H9 (cell line): ENCODE data around the gene NACC1. TPM values are rescaled to one million over a fixed set of nuclear protein-coding genes. Genes with fewer than 3 reads are reported as not detected.

Experiments used
- DNase-seq: peaks from one replicate; pipeline ENCODE4 v3.0.0-alpha.2; 2017
- H2AFZ ChIP-seq: one replicate; pipeline ENCODE4 v1.6.1; 2013; ENCODE audit warnings: mild to moderate bottlenecking, low read length, control low read depth, moderate library complexity
- H2AK5ac ChIP-seq: 2 replicates; pipeline ENCODE4 v1.6.1; 2013; ENCODE audit warnings: low read length, control low read depth, mixed read lengths; ENCODE audit not compliant: insufficient read length
- H2BK120ac ChIP-seq: one replicate; pipeline ENCODE4 v1.6.1; 2013; ENCODE audit warnings: low read depth, mild to moderate bottlenecking, low read length, control low read depth, inconsistent platforms; ENCODE audit not compliant: poor library complexity, severe bottlenecking
- H2BK12ac ChIP-seq: 2 replicates; pipeline ENCODE4 v1.6.1; 2013; ENCODE audit warnings: low read length, control low read depth, mixed read lengths, low read depth; ENCODE audit not compliant: insufficient read length
- H2BK15ac ChIP-seq: 2 replicates; pipeline ENCODE4 v1.6.1; 2013; ENCODE audit warnings: low read depth, low read length, control low read depth
- H2BK20ac ChIP-seq: one replicate; pipeline ENCODE4 v1.6.1; 2013; ENCODE audit warnings: low read depth, mild to moderate bottlenecking, low read length, control low read depth, inconsistent platforms; ENCODE audit not compliant: poor library complexity, severe bottlenecking
- H2BK5ac ChIP-seq: 2 replicates; pipeline ENCODE4 v1.6.1; 2013; ENCODE audit warnings: low read length, control low read depth, mixed read lengths; ENCODE audit not compliant: insufficient read length
- H3K14ac ChIP-seq: 2 replicates; pipeline ENCODE4 v1.6.1; 2013; ENCODE audit warnings: low read length, control low read depth; ENCODE audit not compliant: insufficient read depth
- H3K18ac ChIP-seq: 2 replicates; pipeline ENCODE4 v1.6.1; 2013; ENCODE audit warnings: low read depth, mild to moderate bottlenecking, mixed read lengths, low read length, control low read depth; ENCODE audit not compliant: insufficient read length
- H3K23ac ChIP-seq: 2 replicates; pipeline ENCODE4 v1.6.1; 2013; ENCODE audit warnings: low read length, control low read depth, mixed read lengths, low read depth; ENCODE audit not compliant: insufficient read length
- H3K23me2 ChIP-seq: 2 replicates; pipeline ENCODE4 v1.6.1; 2013; ENCODE audit warnings: low read depth, mild to moderate bottlenecking, mixed read lengths, low read length, control low read depth; ENCODE audit not compliant: insufficient read length, poor library complexity, severe bottlenecking
- H3K27ac ChIP-seq: 2 replicates; pipeline ENCODE4 v1.5.1; 2013; ENCODE audit warnings: low read length, control low read depth, mixed read lengths, low read depth; ENCODE audit not compliant: insufficient read length
- H3K27me3 ChIP-seq: 2 replicates; pipeline ENCODE4 v1.6.1; 2013; ENCODE audit warnings: low read length, control low read depth, inconsistent platforms; ENCODE audit not compliant: insufficient read depth
- H3K4ac ChIP-seq: 2 replicates; pipeline ENCODE4 v1.6.1; 2013; ENCODE audit warnings: low read depth, mild to moderate bottlenecking, control low read depth, inconsistent platforms, low read length, moderate library complexity
- H3K4me1 ChIP-seq: 2 replicates; pipeline ENCODE4 v1.6.1; 2013; ENCODE audit warnings: low read length, control low read depth, inconsistent platforms; ENCODE audit not compliant: insufficient read depth
- H3K4me2 ChIP-seq: 2 replicates; pipeline ENCODE4 v1.6.1; 2013; ENCODE audit warnings: low read length, control low read depth, mixed read lengths; ENCODE audit not compliant: insufficient read length, insufficient read depth
- H3K56ac ChIP-seq: 2 replicates; pipeline ENCODE4 v1.6.1; 2013; ENCODE audit warnings: low read depth, mild to moderate bottlenecking, mixed read lengths, low read length, control low read depth; ENCODE audit not compliant: insufficient read length
- H3K79me1 ChIP-seq: 2 replicates; pipeline ENCODE4 v1.6.1; 2013; ENCODE audit warnings: low read depth, mild to moderate bottlenecking, moderate library complexity, low read length, control low read depth, inconsistent platforms; ENCODE audit not compliant: insufficient read depth, poor library complexity, severe bottlenecking
- H3K79me2 ChIP-seq: 2 replicates; pipeline ENCODE4 v1.6.1; 2013; ENCODE audit warnings: low read length, control low read depth, inconsistent platforms; ENCODE audit not compliant: insufficient read depth
- H3K9ac ChIP-seq: 2 replicates; pipeline ENCODE4 v1.6.1; 2013; ENCODE audit warnings: low read length, control low read depth, mixed read lengths; ENCODE audit not compliant: insufficient read length; ENCODE audit errors: extremely low read depth
- H3K9me3 ChIP-seq: one replicate; pipeline ENCODE4 v1.6.1; 2013; ENCODE audit warnings: low read depth, low read length, inconsistent platforms; ENCODE audit not compliant: control insufficient read depth
- H3T11ph ChIP-seq: one replicate; pipeline ENCODE4 v1.6.1; 2013; ENCODE audit warnings: mild to moderate bottlenecking, low read length, control low read depth, inconsistent platforms
- H4K20me1 ChIP-seq: one replicate; pipeline ENCODE4 v1.6.1; 2013; ENCODE audit not compliant: control insufficient read depth, insufficient read length, insufficient read depth
- H4K5ac ChIP-seq: 2 replicates; pipeline ENCODE4 v1.6.1; 2013; ENCODE audit warnings: low read depth, mild to moderate bottlenecking, mixed read lengths, low read length, control low read depth; ENCODE audit not compliant: insufficient read length
- H4K8ac ChIP-seq: replicated peaks from 2 replicates; pipeline ENCODE4 v1.6.1; 2013; ENCODE audit warnings: low read length, control low read depth, mixed read lengths, low read depth; ENCODE audit not compliant: insufficient read length
- H4K91ac ChIP-seq: 2 replicates; pipeline ENCODE4 v1.6.1; 2013; ENCODE audit warnings: low read depth, mild to moderate bottlenecking, moderate library complexity, mixed read lengths, low read length, control low read depth; ENCODE audit not compliant: insufficient read length
- H3K27ac Mint-ChIP-seq, 3 experiments: 2 replicates in 2 of 3; 3 replicates in 1 of 3; pipeline ENCODE4 v1.8.0; 2020 to 2021; ENCODE audit warnings: mixed read lengths in 3 of 3, mild to moderate bottlenecking in 1 of 3, moderate library complexity in 1 of 3
- H3K27me3 Mint-ChIP-seq: 2 replicates; pipeline ENCODE4 v1.8.0; 2021; ENCODE audit warnings: low read depth, mild to moderate bottlenecking, moderate library complexity, mixed read lengths
- H3K36me3 Mint-ChIP-seq, 3 experiments: 2 replicates in 2 of 3; 3 replicates in 1 of 3; pipeline ENCODE4 v1.8.0; 2020 to 2021; ENCODE audit warnings: low read depth in 3 of 3, mixed read lengths in 3 of 3; ENCODE audit not compliant: insufficient read depth in 1 of 3
- H3K4me1 Mint-ChIP-seq, 2 experiments: 2 replicates each; pipeline ENCODE4 v1.8.0; 2020; ENCODE audit warnings: mixed read lengths in 2 of 2
- H3K4me3 Mint-ChIP-seq, 2 experiments: 2 replicates in 1 of 2; 3 replicates in 1 of 2; pipeline ENCODE4 v1.8.0; 2020 to 2021; ENCODE audit warnings: mild to moderate bottlenecking in 2 of 2, mixed read lengths in 2 of 2, moderate library complexity in 1 of 2
- H3K9me3 Mint-ChIP-seq, 2 experiments: 2 replicates in 1 of 2; 3 replicates in 1 of 2; pipeline ENCODE4 v1.8.0; 2020; ENCODE audit warnings: mild to moderate bottlenecking in 2 of 2, mixed read lengths in 2 of 2, moderate library complexity in 1 of 2
- CTCF ChIP-seq: fragments of 200-600 bp; sonication (generic); conservative IDR thresholded peaks from 3 replicates; pipeline ENCODE4 v1.8.0; 2021; ENCODE audit warnings: antibody characterized with exemption, mild to moderate bottlenecking
- WGBS: extraction: QIAGEN DNeasy Blood & Tissue Kit; methylation state at CpG from one replicate; pipeline ENCODE4 v1.1.7; 2013; ENCODE audit warnings: missing lambda C conversion rate, low lambda C conversion rate, mixed read lengths; ENCODE audit not compliant: insufficient read length; ENCODE audit errors: extremely low coverage; 5-methylcytosine and 5-hydroxymethylcytosine counted together
- total RNA-seq: library from RNA; stranded (reverse); gene quantifications from 2 replicates; pipeline ENCODE4 v1.2.1, GENCODE V29; 2021

NACC1 gene
- total RNA-seq, 1 experiment from 2014 or later, result 198 TPM

- H3K4me2 ChIP-seq, result peak overlapping the region; percentile 69
- no peaks in the 10 kb centered on the region for H3K9me3 ChIP-seq
- H2BK120ac ChIP-seq, result no peak overlapping the region
- no peak overlapping the region for H4K8ac ChIP-seq
- no peak overlapping the region for H3K18ac ChIP-seq
- no peak overlapping the region for H3K9ac ChIP-seq
- no peaks in the 10 kb centered on the region for H4K20me1 ChIP-seq
- no peak overlapping the region for H3K27ac ChIP-seq
- no peak overlapping the region for H3K14ac ChIP-seq
- H3K79me1 ChIP-seq, result peaks cover 2% of the 10 kb centered on the region
- no peak overlapping the region for H2BK20ac ChIP-seq
- H3T11ph ChIP-seq, result no peak overlapping the region
- H3K79me2 ChIP-seq, result peaks cover 61% of the 10 kb centered on the region
- H2BK12ac ChIP-seq, result no peak overlapping the region
- no peak overlapping the region for H2AK5ac ChIP-seq
- Mint-ChIP-seq H3K4me3 (peak overlapping the region; percentile 82 to 93), H3K9me3 (peaks cover 0 to 1% of the 10 kb centered on the region in 2 experiments; a peak in 2 of 5 replicates), H3K27ac (peak overlapping the region; percentile 57 to 97 (median 87); a peak in 4 of 7 replicates), H3K27me3 (no peaks in the 10 kb centered on the region), H3K36me3 (peaks cover 10 to 54% (median 43%) of the 10 kb centered on the region in 3 experiments; a peak in 6 of 7 replicates), H3K4me1 (peaks cover 52 to 56% of the 10 kb centered on the region in 2 experiments)
- no peak overlapping the region for H2BK15ac ChIP-seq
- no CpG with 5 or more reads among the region's 8 CpGs for WGBS
- H4K5ac ChIP-seq, result no peak overlapping the region
- H3K4ac ChIP-seq, result no peak overlapping the region
- peak; percentile 20 for DNase-seq
- peaks cover 11% of the 10 kb centered on the region; the same call in 1 of the 2 replicates for H3K4me1 ChIP-seq
- no peak for TF ChIP-seq CTCF
- H3K23me2 ChIP-seq, result peaks cover 11% of the 10 kb centered on the region
- H3K23ac ChIP-seq, result no peak overlapping the region
- no peaks in the 10 kb centered on the region for H3K27me3 ChIP-seq
- H3K56ac ChIP-seq, result no peak overlapping the region
- H2AFZ ChIP-seq, result no peak overlapping the region
- no peak overlapping the region for H2BK5ac ChIP-seq
- H4K91ac ChIP-seq, result no peak overlapping the region
Measured at GRCh38 chr19:13119627-13120026, 1.6 kb downstream of the NACC1 start.
